OCI-LY3 (cell line): Measurements from ENCODE around the gene RBM28.

ENCODE experiments used
- CTCF ChIP-seq: fragments of 200-600, 300-600 bp; sonication (generic); IDR thresholded peaks from 2 replicates; pipeline ENCODE4 v1.5.1; 2014; ENCODE audit warnings: antibody characterized with exemption, low read length, low read depth
- EZH2phosphoT487 ChIP-seq: fragments of 200-600 bp; shearing (Covaris generic); IDR thresholded peaks from 2 replicates; pipeline ENCODE4 v1.6.1; 2018; ENCODE audit warnings: antibody characterized with exemption, mixed run types, low read depth

- TF ChIP-seq CTCF (no peak), EZH2phosphoT487 (no peak)
These were observed 64.5 kb downstream of the RBM28 start for GRCh38 chr7:128279124-128279713.
